DOHH2 (cell line): ENCODE data around the gene RC3H2.

Experiments
- CTCF ChIP-seq: fragments of 200-600 bp; sonication (generic); IDR thresholded peaks from one replicate; pipeline ENCODE4 v1.5.1; 2014; ENCODE audit warnings: antibody characterized with exemption, mild to moderate bottlenecking, low read depth, low read length; ENCODE audit not compliant: poor library complexity, severe bottlenecking
- EZH2phosphoT487 ChIP-seq: fragments of 200-600 bp; sonication (generic); IDR thresholded peaks from 2 replicates; pipeline ENCODE4 v1.6.1; 2017; ENCODE audit warnings: borderline replicate concordance, mild to moderate bottlenecking, antibody characterized with exemption, low read length, moderate library complexity, mixed read lengths

- TF ChIP-seq CTCF (no peak), EZH2phosphoT487 (no peak)
Observed at GRCh38 chr9:122827761-122828093, 77.4 kb downstream of the RC3H2 start.
